Fibroblast of skin of left quadriceps (primary cell): ENCODE results near the gene EZH1.
"Not testable (repeated sequence)": the region's sequence is repeated elsewhere in the genome, so short reads cannot be mapped to it uniquely, and the experiment has no call there.

ENCODE experiments used
- DNase-seq, 2 experiments: peaks; one replicate each; pipeline ENCODE4 v3.0.0-alpha.2; 2013; ENCODE audit warnings: low read depth in 2 of 2

EZH1 gene

DNA sequence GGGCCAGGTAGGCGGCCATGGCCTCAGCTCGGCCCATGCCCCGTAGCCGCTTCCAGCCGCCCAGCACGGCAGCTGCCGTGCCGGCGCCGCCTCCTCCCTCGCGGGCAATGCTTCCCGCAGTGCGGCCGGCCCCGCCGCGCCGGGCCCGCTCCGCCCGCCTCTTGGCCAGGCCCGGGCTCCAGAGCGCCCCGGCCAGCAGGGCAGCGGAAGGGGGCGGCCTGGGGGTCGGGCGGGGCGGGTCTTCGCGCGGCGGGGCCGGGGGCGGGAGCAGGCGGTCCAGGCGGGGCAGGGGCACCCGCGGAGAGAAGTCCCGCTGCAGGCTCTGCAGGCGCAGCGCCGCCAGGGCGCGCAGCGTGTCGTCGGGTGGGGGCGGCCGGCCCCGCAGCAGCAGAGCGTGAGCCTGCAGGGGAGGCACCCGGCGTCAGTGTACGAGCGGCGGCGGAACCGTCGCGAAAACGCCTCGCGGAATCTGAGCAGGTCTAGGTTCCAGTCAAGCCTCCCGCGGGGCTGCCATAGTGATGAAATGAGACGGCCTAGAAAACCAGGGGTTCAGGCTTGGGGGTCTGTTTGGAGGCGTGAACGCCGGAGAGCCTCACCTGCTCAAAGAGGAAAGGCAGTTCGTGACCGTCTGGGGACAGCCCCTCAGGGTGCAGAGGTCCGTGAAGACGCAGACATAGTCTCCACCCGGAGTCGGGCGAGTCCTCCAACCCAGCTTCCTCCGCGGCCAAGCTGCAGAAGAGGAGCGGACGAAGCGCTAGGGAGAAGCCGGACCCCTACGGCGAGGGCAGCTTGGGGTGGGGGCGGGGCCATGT lies 74.7 kb downstream of the EZH1 start:
- no peak for DNase-seq

DNA sequence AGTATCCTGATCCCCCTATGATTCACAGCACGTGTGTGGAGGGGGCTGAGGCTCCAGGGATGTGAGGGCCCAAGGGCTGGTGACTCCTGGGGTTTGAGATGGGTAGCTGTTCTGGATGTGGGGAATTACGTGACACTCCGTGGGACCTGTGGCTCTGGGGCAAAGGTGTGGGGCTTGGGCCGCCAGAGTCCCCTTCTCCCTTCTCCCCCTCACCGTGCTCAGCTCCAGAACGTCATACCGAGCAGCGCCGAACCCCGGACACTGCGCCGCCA lies 75.2 kb downstream of the EZH1 start:
- DNase-seq, result no peak

DNA sequence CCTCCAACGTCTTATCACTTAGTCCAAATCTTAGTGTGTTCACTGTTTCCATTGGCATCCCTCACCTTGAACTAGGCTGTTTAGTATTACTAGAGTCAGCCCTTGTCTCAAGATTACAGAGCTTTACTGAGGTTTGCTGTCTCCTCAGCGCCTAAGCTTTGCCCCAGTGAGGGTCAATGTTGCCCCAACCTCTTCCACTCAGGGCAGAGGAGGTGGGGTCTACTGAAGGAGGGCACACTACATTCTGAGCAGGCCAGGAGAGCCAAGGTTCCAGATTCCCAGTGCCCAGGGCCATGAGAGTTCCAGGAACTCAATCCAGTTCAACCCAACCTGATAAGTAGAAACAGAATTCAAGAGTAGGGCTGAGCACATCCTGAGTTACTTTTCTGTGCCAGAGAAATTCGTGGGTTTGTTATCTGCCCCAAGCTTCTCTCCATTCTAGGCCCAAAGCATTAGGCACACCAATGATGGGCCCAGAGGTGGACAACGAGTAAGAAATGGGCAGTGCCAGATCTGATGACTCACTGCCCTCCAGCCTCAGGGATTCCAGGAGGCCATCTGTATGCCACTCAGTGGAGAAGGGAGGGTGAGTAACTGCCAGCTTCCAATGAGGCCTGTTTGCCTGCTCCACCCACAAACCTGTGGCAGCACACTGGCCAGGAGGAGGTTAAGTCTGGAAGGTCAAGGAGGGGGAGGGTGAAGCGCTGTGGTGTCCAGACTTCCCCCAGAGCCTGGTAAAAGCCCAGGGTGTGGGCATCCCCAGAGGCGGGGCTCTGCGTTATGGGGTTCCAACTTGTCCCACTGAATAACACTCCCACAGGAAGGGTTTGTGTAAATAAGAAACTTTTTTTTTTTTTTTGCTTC lies 77.5 kb downstream of the EZH1 start:
- DNase-seq, result no peak

DNA sequence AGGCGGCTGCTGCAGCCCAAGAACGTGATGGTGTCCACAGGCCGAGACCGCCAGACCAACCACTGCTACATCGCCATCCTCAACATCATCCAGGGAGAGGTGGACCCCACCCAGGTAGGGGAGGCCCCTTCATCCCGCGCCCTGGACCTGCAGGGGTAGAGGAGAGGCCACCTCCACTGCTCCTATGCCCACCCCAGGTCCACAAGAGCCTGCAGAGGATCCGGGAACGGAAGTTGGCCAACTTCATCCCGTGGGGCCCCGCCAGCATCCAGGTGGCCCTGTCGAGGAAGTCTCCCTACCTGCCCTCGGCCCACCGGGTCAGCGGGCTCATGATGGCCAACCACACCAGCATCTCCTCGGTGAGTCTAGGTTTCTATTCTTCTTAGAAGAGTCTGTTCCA lies 78.7 kb downstream of the EZH1 start:
- DNase-seq, result not testable (repeated sequence)

DNA sequence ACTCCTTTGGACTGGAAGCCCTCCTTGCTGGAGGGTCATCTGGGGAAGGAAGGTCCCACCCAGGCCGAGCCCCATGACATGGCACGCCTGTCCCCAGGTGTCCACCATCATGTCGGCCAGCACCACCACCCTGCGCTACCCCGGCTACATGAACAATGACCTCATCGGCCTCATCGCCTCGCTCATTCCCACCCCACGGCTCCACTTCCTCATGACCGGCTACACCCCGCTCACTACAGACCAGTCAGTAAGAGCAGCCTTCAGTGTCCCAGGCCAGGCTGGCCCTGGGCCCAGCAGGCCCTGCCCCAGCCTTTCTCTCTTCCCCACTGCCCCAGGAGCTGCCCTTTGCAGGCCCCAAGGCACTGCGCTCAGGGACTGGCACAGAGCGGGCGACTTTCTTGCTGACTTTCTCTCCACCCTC lies 79.2 kb downstream of the EZH1 start:
- DNase-seq, result no peak

DNA sequence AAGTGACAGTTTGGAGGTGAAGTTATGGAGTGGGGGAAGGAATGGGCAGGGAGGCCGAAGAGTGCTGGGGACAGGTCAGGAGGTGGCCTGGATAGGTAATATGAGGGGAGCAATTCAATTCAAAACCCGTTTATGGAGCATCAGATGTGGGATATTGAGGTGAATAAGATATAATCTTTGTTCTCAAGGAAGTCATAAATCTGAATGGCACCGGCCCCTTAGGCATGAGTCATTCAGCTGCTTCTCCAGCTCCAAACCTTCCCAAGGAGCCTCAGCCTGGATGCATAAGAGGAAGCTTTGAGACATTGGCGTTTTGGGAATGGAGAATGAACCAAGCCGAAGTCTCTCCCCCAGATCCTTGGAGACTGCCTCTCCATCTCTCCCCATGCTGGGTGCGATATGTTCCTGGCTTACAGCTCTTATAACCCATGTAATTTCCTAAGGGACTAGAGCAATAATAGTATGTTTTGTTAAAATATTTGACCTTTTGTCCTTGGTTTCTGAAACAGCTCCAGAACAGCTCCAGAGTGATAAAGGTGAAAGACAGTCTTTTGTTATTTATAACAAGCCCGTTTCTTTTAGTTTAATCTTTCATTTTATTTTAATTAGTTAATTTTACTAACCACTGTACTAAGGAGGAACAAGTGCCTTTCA lies 84.0 kb downstream of the EZH1 start:
- DNase-seq, result peak; percentile 51 to 62

DNA sequence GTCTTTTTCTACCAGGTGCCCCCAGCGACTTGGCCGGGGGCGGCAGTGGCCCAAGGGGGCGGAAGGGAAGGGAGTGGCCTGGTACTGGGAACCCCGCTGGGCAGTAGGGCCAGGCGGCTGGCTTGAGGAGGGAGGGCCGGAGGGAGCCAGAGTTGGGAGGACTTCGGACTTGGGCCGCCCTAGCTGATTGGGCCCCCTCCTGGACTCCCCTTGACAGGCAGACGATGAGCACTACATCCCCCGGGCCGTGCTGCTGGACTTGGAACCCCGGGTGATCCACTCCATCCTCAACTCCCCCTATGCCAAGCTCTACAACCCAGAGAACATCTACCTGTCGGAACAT lies 84.9 kb downstream of the EZH1 start:
- not testable (repeated sequence) for DNase-seq

DNA sequence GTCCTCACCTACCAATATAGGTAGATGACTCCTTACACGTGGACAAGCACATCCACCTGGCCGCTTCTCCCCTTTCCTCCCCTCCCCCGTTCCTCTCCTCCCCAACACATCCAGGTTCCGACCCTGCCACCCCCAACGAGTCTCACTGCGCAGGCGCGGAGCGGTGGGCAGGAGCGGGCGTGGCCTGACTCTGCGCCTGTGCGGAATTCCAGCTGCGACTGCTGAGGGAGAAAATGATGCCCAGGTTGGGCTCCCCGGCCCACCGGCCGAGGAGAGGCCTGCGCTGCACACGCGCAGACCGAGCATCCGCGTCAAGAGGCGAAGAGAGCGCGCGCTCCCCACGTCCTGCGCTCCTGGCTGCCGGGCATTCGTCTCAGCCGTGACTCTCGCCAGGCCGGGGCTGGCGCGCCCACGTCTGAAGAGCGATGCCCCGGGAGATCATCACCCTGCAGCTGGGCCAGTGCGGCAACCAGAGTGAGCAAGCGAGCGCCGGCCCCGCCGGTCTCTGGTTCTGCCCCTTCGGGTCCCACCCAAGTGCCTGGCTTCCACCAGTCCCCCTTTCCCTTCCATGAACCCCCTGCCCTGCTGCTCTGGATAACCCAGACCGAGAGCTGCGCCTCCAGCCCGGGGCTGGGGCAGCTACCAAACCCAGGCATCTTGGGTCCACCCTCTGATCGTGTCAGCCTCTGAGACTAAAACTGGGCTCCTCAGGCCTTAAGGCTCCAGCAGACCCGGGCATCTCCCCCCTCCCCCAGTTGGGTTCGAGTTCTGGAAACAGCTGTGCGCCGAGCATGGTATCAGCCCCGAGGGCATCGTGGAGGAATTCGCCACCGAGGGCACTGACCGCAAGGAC lies 85.5 kb downstream of the EZH1 start, which contains the start of gene TUBG2:
Gene TUBG2, plus strand, starts transcription at position 206 of the 853 bp plus-strand sequence. Its CDS starts 220 bp downstream, at position 426.
- DNase-seq, result peak; percentile 80 to 83

DNA sequence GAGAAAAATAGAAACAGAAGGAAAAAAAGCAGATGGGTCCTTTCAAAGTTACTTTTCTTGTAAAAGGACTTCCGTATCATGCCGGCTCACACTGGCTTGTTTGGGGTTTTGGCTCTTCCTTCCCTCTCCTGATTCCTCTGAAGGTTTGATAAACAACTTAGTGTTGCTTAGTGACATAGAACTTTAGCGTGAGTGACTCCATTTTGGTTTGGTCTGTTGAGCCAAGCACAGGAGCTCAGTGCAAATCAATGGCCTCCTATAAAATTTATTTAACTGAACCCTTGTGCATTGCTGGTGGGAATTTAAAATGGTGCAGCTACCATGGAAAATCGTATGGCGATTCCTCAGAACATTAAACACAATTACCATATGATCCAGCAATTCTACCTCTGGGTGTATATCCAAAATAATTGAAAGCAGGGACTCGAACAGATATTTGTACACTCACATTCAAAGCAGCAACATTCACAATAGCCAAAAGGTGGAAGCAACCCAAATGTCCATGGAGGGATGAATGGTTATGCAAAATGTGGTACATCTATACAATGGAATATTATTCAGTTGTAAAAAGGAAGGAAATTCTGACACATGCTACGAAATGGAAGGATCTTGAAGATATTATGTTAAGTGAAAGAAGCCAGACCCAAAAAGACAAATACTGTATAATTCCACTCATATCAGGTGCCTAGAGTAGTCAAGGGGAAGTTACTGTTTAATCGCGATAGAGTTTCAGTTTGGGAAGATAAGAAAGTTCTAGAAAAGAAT lies 86.8 kb downstream of the EZH1 start:
- no peak for DNase-seq

DNA sequence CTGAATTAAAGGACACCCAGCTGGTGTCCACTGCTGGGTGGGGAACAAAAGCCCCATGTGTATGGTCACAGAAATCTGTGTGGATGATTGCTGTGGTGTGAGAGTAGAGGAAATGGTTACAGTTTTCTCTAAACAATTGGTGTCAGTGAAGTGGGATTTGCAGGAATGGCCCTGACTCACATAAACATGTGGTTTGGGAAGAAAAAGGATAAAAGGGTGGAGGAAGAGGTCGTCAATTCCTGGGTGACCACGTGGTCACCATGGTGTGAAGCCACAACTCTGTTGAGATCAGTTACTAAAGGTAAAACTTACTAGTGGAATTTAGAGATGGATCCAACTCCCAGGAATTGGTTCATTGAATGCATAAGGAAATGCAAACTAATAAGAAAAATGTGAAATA lies 89.3 kb downstream of the EZH1 start:
- no peak for DNase-seq

DNA sequence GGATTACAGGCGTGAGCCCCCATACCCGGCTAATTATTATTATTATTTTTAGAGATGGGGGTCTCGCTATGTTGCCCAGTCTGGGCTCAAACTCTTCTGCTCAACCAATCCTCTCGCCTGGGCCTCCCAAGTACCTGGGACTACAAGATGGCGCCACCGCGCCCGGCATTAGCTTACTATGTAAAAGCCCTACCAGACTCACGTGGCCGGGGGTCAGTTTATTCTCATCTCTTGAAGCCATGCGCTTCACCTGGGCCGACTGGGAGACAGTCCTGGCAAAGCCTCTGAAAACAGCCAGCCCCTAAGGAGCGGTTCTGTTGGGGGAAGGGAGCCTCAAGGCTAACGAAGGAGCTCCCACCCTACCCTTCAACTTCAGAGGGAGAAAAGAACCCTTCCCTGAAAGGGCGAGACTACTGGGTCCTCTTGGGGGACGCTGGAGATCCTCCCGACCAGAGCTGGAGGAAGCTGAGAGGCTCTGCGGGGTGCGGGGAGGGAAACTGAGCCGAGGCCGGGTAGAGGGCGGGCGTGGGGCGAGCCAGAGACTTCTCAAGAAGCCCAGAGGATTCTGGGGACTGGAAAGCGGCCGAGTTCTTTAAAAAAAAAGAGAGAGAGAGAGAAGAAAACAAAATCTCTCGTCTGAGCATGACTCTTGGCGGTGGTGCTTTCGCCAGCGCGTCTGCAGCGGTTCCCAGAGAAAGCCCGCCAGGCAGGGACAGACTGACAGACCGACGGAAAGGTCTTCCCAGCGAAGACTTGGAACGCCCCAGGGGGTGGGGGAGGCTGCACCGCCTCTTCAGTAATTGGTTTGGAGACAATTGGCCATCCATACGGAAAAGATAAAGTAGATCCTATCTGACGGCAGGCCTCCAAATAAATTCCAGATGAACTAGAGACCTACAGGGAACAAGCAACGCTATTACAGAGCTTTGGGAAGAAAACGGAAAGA lies 91.4 kb downstream of the EZH1 start:
- DNase-seq, result peak; percentile 74 to 80

DNA sequence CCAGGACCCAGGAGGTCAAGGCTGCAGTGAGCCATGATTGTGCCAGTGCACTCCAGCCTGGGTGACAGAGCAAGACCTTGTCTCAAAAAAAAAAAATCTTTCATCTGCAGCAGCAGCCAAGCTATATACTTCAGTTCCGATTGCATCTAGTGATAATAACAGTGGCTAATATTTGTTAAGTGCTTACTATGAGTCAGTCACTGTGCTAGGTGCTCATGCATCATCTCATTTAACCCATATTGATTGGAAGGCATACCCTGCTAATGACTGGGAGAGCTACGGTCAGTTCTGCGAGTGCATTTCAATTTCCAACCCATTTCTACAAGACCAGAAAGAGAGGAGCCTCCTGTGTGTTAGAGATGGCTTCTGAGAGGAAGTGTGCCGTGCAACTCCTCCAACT lies 93.4 kb downstream of the EZH1 start:
- DNase-seq, result no peak
